Left ventricle myocardium inferior (tissue), 1 donor: ENCODE data around the gene ADK. TPM values are rescaled to one million over a fixed set of nuclear protein-coding genes. Genes with fewer than 3 reads are reported as not detected.
A peak's percentile ranks its signal among the peaks of the same experiment; 100 is the strongest.

Experiments
- DNase-seq: peaks from one replicate; pipeline ENCODE4 v3.0.0-alpha.2; 2020
- H3K27ac ChIP-seq: fragments of 200-600 bp; replicated peaks from 2 replicates; pipeline ENCODE4 v1.8.0; 2021
- H3K27me3 ChIP-seq: fragments of 200-600 bp; 2 replicates; pipeline ENCODE4 v1.8.0; 2021; ENCODE audit warnings: low read depth
- H3K36me3 ChIP-seq: fragments of 200-600 bp; 2 replicates; pipeline ENCODE4 v1.8.0; 2021
- H3K4me1 ChIP-seq: fragments of 200-600 bp; 2 replicates; pipeline ENCODE4 v1.8.0; 2021
- H3K4me3 ChIP-seq: fragments of 200-600 bp; 2 replicates; pipeline ENCODE4 v1.8.0; 2021; ENCODE audit warnings: mild to moderate bottlenecking, moderate library complexity
- H3K9me3 ChIP-seq: fragments of 200-600 bp; replicated peaks from 2 replicates; pipeline ENCODE4 v1.8.0; 2021
- CTCF ChIP-seq: fragments of 200-600 bp; IDR thresholded peaks from 2 replicates; pipeline ENCODE4 v1.8.0; 2021; ENCODE audit warnings: antibody characterized with exemption, mild to moderate bottlenecking, borderline replicate concordance
- intact Hi-C: fragments of 100-400 bp; cut with micrococcal nuclease; formaldehyde crosslinking; loops from one replicate; pipeline ENCODE4 v1.11.0; 2022
- total RNA-seq: library from RNA; stranded (reverse); fragmentation: NEBNext Ultra II Directional; extraction: Animal tissue kit (Norgen Biotek cat#: 25700); gene quantifications from one replicate; pipeline ENCODE4 v1.2.1, GENCODE V29; 2021
- donor health status: DM: no; HTN: yes; CAD: no; lungs with severe emphysema.

ADK gene
- total RNA-seq, 1 donor from 2014 or later, result 41.3 TPM

GRCh38 chr10:74672430-74673165, 521.6 kb downstream of the ADK start:
- intact Hi-C loops, result no loop called here
- H3K4me1 ChIP-seq, result peaks cover 35% of the 10 kb centered on the region
- H3K9me3 ChIP-seq, result no peaks in the 10 kb centered on the region
- no peaks in the 10 kb centered on the region for H3K27me3 ChIP-seq
- H3K36me3 ChIP-seq, result peaks cover 17% of the 10 kb centered on the region
- DNase-seq, result no peak
- no peak for TF ChIP-seq CTCF
- H3K4me3 ChIP-seq, result no peak overlapping the region
- H3K27ac ChIP-seq, result peak overlapping the region; percentile 60

GRCh38 chr10:74674927-74675326, 523.9 kb downstream of the ADK start:
- intact Hi-C loops, result no loop called here
- Histone ChIP-seq H3K27ac (no peak overlapping the region), H3K9me3 (no peaks in the 10 kb centered on the region), H3K4me1 (peaks cover 31% of the 10 kb centered on the region), H3K27me3 (no peaks in the 10 kb centered on the region), H3K36me3 (peaks cover 17% of the 10 kb centered on the region), H3K4me3 (no peak overlapping the region)
- no peak for DNase-seq
- TF ChIP-seq CTCF, result no peak

GRCh38 chr10:74675484-74675883, 524.5 kb downstream of the ADK start:
- H3K4me1 ChIP-seq, result peaks cover 27% of the 10 kb centered on the region
- no peak for DNase-seq
- peaks cover 17% of the 10 kb centered on the region for H3K36me3 ChIP-seq
- intact Hi-C loops, result no loop called here
- no peak overlapping the region for H3K27ac ChIP-seq
- no peaks in the 10 kb centered on the region for H3K27me3 ChIP-seq
- no peak overlapping the region for H3K4me3 ChIP-seq
- no peaks in the 10 kb centered on the region for H3K9me3 ChIP-seq
- no peak for TF ChIP-seq CTCF

GRCh38 chr10:74677951-74678350, 526.9 kb downstream of the ADK start:
- peaks cover 17% of the 10 kb centered on the region for H3K36me3 ChIP-seq
- peaks cover 20% of the 10 kb centered on the region for H3K4me1 ChIP-seq
- no peak for TF ChIP-seq CTCF
- intact Hi-C loops, result no loop called here
- H3K27me3 ChIP-seq, result no peaks in the 10 kb centered on the region
- H3K9me3 ChIP-seq, result no peaks in the 10 kb centered on the region
- no peak for DNase-seq
- H3K27ac ChIP-seq, result no peak overlapping the region
- H3K4me3 ChIP-seq, result no peak overlapping the region

GRCh38 chr10:74681917-74682627, 531.1 kb downstream of the ADK start:
- H3K9me3 ChIP-seq, result no peaks in the 10 kb centered on the region
- H3K27me3 ChIP-seq, result no peaks in the 10 kb centered on the region
- TF ChIP-seq CTCF, result no peak
- H3K36me3 ChIP-seq, result no peaks in the 10 kb centered on the region
- H3K27ac ChIP-seq, result no peak overlapping the region
- H3K4me3 ChIP-seq, result no peak overlapping the region
- intact Hi-C loops, result no loop called here
- peaks cover 17% of the 10 kb centered on the region for H3K4me1 ChIP-seq
- DNase-seq, result no peak
